ENCODE data around the gene TMEM139.

TMEM139 gene

DNA sequence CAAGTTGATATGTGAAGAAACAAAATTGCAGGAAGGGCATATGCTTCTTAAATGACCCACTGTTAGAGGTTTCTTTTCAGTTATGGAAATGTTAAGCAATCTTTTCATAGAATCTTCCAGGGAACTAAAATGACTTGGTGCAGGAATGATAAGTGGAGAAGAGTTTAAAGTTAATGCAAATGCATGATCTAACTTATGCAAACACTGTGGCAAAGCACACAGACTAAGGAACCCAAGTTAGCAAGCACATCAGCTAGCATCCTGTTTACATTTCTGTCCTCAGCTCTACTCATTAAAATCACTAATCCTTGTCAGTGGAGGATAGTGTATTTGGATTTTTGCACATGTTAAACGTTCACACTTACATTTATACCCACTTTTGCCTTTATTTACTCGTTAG, 40.5 kb downstream of the TMEM139 start:
- peak; percentile 62 for DNase-seq (ENCODE audit: low spot score)

DNA sequence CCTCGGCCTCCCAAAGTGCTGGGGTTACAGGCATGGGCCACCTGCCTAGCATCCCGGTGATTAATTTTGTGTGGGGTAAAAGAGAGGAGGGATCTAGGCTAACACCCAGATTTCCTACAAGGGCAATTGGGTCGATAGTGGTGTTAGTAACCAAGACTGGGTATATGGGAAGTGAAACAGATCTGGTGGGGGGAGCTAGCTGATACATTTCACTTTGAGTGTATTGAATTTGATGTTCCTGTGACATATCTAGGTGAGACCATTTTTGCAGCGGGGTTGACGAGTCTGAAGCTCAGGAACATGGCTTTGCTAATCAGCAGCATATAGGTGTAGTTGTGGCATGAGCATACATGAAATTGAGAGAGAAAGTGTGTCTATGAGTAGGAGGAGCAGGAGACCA, 43.1 kb downstream of the TMEM139 start:
- DNase-seq (ENCODE audit: low spot score) = peak; percentile 38

DNA sequence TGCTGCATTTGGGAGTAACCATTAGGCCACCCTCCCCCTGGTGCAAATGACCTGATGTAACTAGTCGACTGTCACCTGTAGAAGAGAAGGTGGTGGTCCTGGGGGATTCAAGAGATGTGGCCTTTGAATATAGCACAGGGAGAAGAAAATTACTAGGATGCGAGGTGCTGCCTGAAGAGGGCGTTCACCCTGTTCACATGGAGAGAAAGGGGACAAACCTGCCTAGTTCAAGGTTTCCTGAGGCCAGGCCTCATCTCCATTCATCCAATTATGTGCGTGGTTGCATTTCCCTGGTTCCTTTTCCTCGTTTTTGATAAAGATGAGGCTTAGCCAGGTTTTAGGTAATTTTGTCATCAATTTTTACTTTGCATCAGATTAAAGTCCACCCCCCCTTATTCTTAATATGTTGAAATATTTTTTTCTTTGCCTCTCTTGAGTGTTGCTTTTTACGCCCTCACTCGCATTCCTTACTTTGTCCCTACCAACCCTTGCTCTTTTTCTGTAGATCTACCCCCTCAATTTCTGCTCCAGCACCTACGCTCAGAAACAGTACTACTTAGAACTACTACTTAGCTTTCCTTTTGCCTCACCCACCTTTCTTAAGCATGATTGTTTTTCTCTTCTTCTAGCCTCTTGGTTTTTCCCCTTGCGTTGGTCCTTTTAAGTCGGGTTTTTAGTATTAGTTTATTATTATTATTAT, 44.9 kb downstream of the TMEM139 start:
- no peak for DNase-seq (ENCODE audit: low spot score)

DNA sequence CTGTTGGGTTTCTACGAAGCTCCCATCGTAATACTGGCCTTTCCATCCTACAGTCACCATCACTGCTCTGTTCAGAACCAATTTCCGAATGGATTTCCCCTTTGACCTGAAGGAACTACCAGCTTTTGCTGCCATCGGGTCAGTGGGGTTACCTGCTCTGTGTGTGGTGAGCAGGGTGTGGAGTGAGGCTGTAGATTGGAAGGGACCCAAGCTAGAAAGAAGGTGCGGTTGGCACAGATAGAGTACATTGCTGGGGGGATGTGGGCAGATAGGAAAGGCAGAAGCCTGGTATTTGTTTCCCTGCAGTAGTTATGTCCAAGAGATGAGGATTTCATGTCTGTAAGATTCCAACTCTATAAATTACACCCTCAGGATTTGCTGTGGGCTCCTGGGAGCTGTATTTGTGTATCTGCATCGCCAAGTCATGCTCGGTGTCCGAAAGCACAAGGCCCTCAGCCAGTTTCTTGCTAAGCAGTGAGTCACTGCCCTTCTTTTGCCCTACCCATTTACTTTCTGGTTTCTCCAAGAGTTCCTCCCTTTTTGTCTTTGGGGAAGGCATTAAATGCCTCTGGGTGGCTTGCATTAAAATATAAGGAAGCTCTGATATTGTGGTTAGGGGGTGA, 46.5 kb downstream of the TMEM139 start:
- no peak for DNase-seq (ENCODE audit: low spot score)

DNA sequence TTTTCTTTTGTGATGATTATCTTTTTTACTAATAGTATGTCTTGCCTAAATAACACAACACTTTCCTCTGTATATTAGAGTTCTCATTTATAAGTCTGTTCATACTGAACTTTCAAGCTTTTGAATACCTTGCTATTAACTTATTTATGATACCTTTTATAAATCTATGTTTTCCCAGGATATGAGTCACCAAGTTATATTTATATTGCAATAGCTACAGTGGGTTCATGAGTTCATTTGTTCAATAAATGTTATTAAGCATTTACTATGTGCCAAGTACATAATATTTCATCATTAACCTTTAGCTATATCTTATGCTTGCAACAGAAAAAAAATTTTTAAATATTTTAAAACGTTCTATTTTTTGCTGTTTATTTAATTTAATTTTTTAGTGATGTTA, 49.5 kb downstream of the TMEM139 start:
- no peak for DNase-seq (ENCODE audit: low spot score)

DNA sequence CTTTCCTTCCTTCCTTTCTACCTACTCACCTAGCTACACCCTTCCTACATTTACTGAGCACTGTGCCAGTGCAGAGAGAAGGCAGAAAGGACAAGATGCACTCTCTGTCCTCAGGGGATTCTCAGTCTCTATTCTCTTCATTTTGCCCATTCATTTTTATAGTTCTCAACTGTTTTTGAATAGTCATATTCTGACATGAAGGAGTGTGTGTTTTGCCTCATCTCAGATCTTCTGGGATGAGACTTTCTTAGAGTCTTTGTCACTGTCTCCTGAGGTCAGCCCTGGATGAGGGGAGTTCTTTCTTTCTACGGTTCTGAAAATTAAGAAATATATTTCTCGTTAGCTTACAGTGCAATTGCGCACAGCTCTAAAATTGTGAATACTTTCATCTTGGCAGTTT, 52.5 kb downstream of the TMEM139 start:
- DNase-seq (ENCODE audit: low spot score) = no peak

Data from NAMALWA (cell line).